ENCODE data around the gene MED25. TPM values are rescaled to one million over a fixed set of nuclear protein-coding genes. Genes with fewer than 3 reads are reported as not detected.

Gene MED25
- total RNA-seq, 1 donor from 2014 or later = 65.8 TPM

- intact Hi-C loops (cut with micrococcal nuclease) = no loop called here
- DNase-seq = no peak
- no peak overlapping the region for H3K27ac ChIP-seq (replicated peaks)
These were observed 19.5 kb upstream of the MED25 start for GRCh38 chr19:49798574-49798973.

GRCh38 chr19:49799271-49799797 lies 18.8 kb upstream of the MED25 start:
- TF ChIP-seq CTCF (IDR thresholded peaks at IDR 0.05; ENCODE audit: borderline replicate concordance) = no peak
- H3K27ac ChIP-seq (replicated peaks) = no peak overlapping the region
- no peak overlapping the region for H3K4me3 ChIP-seq
- H3K36me3 ChIP-seq = peaks cover 93% of the 10 kb centered on the region
- DNase-seq = no peak
- no peaks in the 10 kb centered on the region for H3K27me3 ChIP-seq (ENCODE audit: low read depth)
- intact Hi-C loops (cut with micrococcal nuclease) = no loop called here
- H3K4me1 ChIP-seq = peaks cover 18% of the 10 kb centered on the region
- no peaks in the 10 kb centered on the region for H3K9me3 ChIP-seq (replicated peaks)

More at GRCh38 chr19:49798574-49798973, 19.5 kb upstream of the MED25 start:
- no peaks in the 10 kb centered on the region for H3K27me3 ChIP-seq (ENCODE audit: low read depth)
- H3K9me3 ChIP-seq (replicated peaks) = no peaks in the 10 kb centered on the region
- H3K4me3 ChIP-seq = no peak overlapping the region
- H3K36me3 ChIP-seq = peaks cover 95% of the 10 kb centered on the region
- H3K4me1 ChIP-seq = peaks cover 18% of the 10 kb centered on the region
- no peak for TF ChIP-seq CTCF (IDR thresholded peaks at IDR 0.05; ENCODE audit: borderline replicate concordance)

GRCh38 chr19:49799798-49800376 lies 18.2 kb upstream of the MED25 start:
- intact Hi-C loops (cut with micrococcal nuclease) = no loop called here
- no peaks in the 10 kb centered on the region for H3K9me3 ChIP-seq (replicated peaks)

GRCh38 chr19:49800771-49801170 lies 17.3 kb upstream of the MED25 start:
- intact Hi-C loops (cut with micrococcal nuclease) = no loop called here
- DNase-seq = no peak
- H3K36me3 ChIP-seq = peaks cover 91% of the 10 kb centered on the region
- H3K4me1 ChIP-seq = peaks cover 18% of the 10 kb centered on the region
- no peak overlapping the region for H3K27ac ChIP-seq (replicated peaks)
- H3K9me3 ChIP-seq (replicated peaks) = no peaks in the 10 kb centered on the region
- H3K27me3 ChIP-seq (ENCODE audit: low read depth) = no peaks in the 10 kb centered on the region
- no peak for TF ChIP-seq CTCF (IDR thresholded peaks at IDR 0.05; ENCODE audit: borderline replicate concordance)
- no peak overlapping the region for H3K4me3 ChIP-seq

More at GRCh38 chr19:49799798-49800376, 18.2 kb upstream of the MED25 start:
- Histone ChIP-seq H3K27me3 (ENCODE audit: low read depth) (no peaks in the 10 kb centered on the region), H3K4me3 (no peak overlapping the region), H3K27ac (replicated peaks) (no peak overlapping the region), H3K36me3 (peaks cover 93% of the 10 kb centered on the region), H3K4me1 (peaks cover 18% of the 10 kb centered on the region)
- DNase-seq = no peak
- TF ChIP-seq CTCF (IDR thresholded peaks at IDR 0.05; ENCODE audit: borderline replicate concordance) = no peak

- no peaks in the 10 kb centered on the region for H3K27me3 ChIP-seq (ENCODE audit: low read depth)
- H3K27ac ChIP-seq (replicated peaks) = peak overlapping the region; percentile 72
- peaks cover 91% of the 10 kb centered on the region for H3K36me3 ChIP-seq
- TF ChIP-seq CTCF (IDR thresholded peaks at IDR 0.05; ENCODE audit: borderline replicate concordance) = no peak
- peaks cover 18% of the 10 kb centered on the region for H3K4me1 ChIP-seq
- DNase-seq = no peak
- intact Hi-C loops (cut with micrococcal nuclease) = no loop called here
- no peaks in the 10 kb centered on the region for H3K9me3 ChIP-seq (replicated peaks)
- peak overlapping the region; percentile 59 for H3K4me3 ChIP-seq
These were observed 16.6 kb upstream of the MED25 start for GRCh38 chr19:49801401-49801888.

All from left ventricle myocardium inferior (tissue), 1 donor.